Raji (cell line): ENCODE results near the gene ARID1B.

Experiments used
- POLR2A ChIP-seq: IDR thresholded peaks from 2 replicates; pipeline ENCODE4 v1.6.1; 2011; ENCODE audit warnings: low read depth, low read length, control low read depth; ENCODE audit not compliant: insufficient read depth

Gene ARID1B

DNA sequence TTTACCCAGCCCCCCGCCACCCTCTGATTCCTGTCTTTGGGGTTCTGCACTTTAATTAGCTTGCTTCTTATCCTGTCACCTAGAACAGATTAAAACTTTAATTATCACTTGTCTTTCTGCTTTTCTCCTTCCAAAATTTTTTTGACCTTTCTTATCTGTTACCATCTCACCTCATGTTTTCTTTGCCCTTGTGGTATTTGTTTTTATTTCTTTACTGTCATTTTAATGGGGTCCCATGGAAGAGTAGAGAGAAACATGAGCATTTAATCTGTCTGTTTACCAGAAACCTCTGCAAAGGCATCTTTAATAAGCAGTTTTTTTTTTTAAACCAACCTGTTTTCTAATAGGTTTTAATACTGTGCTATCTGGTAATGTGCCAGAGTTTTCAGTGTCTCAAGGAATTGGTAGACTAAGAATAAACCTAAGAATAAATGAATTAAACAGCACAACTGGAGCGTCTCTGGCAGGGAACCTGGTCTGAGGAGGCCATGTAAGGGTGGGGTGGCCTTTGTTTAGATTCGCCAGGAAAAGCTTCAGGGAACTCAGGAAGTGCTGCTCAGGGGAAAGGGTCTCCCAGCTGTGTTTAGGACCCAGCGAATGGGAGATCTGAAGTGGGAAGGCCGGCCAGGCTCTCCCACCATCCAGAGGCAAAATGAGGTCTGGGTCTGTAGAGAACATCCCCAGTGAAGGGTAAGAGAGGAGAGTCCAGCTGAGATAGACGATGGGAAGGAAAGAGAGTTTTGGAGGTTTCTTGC lies 69.8 kb downstream of the ARID1B start:
- TF ChIP-seq POLR2A = no peak

DNA sequence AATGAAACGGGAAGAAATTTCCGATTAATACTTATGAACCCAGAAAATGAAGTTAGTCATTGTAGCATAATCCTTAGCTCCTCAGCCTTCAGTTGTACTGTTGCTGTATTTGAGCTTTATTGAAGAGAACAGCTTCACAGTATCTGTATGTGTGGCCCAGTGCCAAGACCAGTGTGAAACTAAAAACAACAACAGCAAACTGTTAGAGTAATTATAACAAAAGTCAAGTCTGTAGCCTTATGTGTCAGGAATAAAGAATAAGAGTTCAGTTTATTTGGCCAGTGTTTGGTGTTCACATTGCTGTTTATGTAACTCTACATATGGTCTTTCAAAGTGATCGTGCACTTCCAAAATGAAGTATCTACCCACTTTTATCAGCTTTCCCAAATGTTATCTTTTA lies 70.9 kb downstream of the ARID1B start:
- TF ChIP-seq POLR2A = no peak

DNA sequence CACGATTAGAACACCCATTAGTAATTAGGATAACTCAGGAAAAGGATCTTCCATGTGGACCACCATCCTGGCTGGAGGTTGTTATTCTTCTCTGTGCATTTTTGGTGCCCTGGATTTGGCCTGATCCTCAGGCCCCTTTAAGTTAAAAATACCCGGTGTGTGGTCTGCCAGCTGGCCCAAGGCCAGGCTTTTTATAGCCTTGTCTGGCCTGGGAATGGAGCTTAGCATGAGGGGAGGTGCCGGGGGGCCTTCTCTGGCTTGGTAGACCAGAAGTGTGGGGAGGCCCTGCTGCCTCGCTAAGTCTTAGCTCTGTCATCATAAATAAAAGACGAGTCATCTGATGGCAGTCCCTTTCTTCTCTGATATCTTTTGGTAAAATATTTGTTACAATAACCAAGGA lies 71.4 kb downstream of the ARID1B start:
- no peak for TF ChIP-seq POLR2A

DNA sequence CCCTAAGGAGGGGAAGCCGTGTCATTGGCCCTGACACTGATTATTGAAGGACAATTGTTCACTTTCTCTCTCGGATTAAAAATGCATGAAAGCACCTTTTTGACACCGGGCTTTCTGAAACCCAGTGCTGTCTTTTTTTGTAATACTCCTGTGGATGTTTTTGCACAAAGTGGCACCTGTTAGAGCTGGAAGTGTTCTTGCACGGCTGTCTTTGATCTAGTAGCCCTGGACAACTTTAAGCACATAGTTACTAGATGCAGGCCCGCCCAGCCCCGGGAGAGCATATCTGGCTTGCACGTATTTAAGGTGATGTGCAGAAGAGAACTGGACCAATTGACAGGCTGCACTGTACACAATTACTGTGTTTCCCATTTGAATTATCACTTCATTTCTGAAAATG lies 72.6 kb downstream of the ARID1B start:
- no peak for TF ChIP-seq POLR2A

DNA sequence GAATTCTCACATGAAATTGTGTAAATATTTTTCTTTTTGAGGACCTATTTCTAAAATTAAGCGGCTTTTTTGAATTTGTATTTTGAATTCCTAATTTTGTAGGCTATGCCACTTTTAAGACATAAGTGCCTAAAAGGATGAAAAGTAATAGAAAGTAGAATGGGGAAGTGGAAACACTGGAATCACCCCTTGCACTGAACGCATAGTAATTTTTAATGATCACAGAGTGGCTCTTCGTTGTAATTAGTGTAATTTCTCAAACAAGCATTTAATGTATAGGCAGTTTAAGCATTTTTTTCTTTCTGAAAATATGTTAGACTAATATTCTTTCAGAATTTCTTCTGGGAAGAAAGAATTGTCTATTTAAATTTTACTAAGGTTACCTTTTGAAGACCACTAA lies 73.2 kb downstream of the ARID1B start:
- TF ChIP-seq POLR2A = no peak

DNA sequence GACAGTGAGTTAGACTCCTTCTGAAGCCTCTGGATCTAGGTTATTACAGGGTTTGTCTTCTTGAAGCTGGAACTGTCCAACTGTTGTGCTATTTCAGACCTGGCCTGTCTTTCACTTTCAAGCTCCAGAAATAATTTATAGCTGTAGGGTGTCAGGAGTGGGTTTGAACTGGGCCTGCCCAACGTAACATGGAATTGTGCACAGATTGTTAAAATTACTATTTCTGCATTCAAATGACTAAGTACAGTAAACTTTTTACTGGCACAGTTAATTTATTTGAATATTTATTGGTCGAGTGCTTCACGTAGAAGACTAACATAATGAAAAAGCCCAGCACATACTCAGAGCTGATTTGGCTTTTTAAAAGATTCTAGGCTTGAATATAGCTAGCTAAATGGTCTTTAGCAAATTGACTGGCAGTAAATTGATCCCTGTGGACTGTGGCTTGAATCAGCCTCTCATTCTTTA lies 74.3 kb downstream of the ARID1B start:
- no peak for TF ChIP-seq POLR2A

DNA sequence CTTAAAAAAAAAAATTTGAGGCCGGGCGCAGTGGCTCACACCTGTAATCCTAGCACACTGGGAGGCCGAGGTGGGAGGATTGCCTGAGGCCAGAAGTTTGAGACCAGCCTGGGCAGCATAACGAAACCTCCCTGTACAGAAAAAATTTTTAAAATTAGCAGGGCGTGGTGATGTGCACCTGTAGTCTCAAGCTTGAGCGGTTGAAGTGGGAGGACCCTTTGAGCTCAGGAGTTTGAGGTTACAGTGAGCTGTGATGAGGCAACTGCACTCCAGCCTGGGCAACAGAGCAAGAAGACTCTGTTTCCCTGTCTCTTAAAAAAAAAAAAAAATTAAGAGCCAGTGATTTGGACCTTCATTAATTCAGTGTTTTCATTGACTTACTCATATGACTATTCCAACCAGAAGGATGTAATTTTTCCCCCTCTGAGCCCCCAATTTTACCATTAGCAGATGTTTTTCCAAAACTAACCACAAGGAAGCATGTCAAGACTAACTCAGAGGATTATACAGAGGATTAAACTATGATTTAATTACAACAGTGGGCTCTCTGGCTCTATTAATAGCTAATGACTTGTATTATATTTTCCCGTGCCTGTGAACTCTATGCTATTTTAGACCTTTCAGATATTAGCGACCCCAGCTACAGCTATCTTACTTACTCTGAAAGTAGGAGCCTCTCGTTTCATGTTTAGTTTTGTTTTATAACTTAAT lies 75.1 kb downstream of the ARID1B start:
- no peak for TF ChIP-seq POLR2A

DNA sequence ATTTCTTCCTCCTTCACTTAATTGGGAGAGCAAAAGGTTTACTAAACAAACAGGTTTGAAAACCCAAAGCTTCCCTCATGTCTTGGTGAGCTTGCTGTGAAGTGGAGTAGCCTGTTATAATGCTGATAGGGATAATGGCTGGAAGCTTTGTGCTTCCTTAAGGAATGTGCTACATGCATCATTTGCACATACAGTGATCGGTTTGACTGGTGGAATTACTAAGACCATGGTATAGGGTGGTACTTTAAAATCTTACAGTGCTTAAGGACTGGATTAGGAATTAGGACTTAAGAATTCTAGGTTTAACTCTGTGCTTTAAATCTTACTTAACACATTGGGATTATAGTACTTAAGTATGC lies 75.7 kb downstream of the ARID1B start:
- no peak for TF ChIP-seq POLR2A

DNA sequence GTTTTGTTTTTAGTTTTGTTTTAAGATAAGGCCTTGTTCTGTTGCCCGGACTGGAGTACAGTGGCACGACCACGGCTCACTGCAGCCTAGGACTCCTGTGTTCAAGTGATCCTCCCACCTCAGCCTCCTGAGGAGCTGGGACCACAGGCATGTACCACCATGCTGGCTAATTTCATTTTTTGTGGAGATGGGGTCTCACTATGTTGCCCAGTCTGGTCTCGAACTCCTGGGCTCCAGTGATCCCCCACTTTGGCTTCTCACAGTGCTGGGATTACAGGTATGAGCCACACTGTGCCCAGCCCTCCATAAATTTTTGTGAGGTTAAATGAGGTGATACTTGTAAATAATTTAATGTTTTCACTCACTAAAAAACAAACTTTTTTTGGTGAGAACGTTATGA lies 76.6 kb downstream of the ARID1B start:
- TF ChIP-seq POLR2A = no peak

DNA sequence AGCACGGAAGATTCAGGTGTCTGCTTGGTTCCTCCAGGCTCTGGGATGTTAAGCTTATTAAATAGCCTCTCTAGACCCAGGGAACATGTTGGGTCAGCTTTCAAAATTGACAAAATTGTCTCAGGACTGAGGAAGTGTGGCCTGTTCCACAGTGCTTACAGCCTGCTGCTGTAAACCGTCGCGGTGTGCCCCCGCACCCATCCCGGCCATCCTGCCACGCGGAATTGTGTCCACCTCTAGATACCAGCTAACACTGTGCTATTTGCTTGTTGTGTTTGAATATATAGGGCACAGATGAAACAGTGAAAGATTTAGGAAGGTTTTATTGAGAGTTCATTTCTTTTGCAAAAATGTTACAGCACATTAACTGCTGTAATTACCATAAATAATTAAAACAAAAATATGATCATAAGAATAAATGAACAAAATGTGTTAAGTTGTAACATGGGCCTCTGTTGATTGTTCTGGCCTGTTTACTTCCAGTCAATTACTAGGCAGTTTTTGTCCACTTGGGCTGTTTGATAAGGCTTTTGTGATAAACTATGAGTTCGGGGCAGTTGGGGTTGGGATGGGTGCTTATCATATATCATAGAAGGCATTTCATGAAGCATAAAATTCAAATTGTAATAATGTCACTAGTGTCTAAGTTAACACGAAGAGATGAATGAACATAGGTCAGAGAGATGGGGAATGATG lies 77.4 kb downstream of the ARID1B start:
- no peak for TF ChIP-seq POLR2A

DNA sequence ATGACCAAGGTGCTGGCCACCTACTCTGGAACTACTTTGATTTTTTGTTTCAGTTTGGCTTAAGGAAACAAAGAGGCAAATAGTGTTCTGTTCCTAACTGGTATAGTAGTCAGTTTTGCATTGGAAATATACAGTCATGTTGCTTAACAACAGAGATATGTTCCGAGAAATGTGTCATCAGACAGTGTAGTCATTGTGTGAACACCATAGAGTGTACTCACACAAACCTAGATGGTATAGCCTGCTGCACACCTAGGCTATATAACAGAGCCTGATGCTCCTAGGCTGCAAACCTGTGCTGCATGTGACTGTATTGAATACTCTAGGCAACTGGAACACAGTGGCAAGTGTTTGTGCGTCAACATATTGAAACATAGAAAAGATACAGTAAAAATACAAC lies 80.4 kb downstream of the ARID1B start:
- no peak for TF ChIP-seq POLR2A

DNA sequence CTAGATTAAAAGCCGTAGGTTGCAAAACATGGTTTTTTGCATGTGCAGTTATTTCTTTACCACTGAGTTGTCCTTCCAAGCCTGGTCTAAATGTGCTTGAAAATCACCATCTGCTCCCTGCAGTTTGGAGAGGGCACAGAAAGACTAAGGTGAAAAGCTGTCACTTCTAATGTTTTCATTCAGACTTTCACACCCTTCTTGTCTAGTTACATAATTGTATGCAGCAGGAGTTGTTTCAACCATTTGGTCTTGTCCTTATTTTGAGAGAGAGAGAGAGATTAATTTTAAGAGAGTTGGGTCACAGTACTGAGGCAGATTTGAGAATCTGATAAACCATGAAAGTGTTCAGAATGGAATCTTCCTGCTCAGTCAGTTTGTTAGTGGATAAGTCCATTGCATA lies 82.5 kb downstream of the ARID1B start:
- TF ChIP-seq POLR2A = no peak

DNA sequence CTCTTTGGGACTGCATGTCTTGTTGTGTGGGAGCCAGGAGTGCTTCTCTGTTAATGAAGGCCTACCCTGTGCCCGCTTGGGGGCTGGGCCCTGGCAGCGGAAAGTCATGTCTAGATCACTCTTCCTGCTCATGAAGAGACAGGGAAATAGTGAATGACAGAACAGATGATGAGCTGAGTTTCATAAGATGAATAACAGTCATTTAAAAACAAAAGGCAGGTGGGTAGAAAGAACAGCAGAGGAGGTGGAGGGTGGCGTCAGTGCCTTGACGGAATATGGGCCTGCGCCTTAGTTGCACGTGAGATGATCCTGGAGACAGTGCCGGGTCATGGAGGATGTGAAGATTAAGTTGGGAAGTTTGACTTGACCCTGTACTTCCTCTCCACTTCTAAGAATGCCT lies 85.5 kb downstream of the ARID1B start:
- no peak for TF ChIP-seq POLR2A

DNA sequence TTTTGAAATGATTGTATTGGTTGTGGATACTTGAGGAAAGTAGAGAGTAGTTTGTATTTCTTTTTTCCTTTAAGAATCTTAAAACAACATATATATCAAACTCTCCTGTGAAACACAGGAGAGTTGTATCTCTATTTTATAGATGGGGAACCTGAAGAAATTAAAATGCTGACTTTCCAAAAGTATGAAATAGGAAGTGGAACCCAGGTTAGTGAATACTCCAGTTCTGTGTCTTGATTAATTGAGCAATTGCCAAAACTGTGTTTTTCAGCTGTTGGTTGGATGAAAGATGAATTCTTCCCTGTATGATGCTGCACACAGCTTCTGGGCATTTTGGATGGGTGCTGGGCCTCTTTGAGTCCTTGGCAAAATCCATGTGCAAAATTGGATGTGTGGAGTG lies 86.3 kb downstream of the ARID1B start:
- TF ChIP-seq POLR2A = no peak

DNA sequence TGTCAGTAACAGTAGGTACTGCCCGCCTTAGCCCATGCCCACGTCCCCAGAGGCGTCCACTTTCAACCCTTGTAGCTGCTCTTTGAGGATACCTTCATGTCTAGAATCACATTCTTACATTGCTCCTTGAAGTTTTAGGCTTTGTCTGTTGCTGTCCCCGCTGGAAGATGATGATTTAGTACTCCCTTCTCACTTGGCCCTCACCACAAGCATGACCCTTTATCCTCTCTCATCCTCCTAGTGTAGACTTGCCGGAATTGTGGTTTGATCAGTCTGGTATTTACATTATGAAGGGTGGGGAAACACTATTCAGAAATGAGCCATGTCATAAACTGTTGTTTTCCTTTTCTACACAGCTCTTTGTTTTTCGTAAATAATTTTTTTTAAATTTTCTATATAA lies 87.4 kb downstream of the ARID1B start:
- TF ChIP-seq POLR2A = no peak

DNA sequence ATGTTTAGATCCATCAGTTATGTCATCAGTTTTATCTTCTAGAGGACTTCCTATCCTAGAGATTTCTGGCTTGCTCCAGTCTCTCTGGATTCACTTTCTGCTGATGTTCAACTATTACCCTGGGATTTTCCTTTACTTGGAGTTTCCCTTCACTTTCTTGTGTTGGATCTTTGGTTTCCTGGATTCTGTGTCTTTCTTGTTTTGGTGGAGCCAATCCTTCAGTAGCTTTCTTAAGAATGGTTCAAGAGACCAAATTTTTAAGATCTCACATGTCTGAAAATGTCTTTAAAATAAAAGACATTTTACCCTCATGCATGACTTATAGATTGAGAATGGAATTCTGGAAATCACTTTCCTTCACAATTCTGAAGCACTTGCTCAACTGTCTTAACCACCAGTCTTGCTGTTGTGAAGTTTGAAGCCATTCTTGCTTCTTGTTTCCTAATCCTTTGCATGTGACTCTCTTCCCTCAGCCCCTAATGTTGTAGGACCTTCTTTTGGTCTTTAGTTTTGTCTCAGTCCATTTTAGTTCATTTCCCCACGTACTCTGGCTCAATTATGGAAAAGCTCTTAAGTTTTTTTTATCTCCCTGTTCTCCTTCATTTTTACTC lies 87.9 kb downstream of the ARID1B start:
- no peak for TF ChIP-seq POLR2A
